Suprapubic skin (tissue), 4 donors: Measurements from ENCODE around the gene STRIT1. TPM values are rescaled to one million over a fixed set of nuclear protein-coding genes. Genes with fewer than 3 reads are reported as not detected.

Experiments
- DNase-seq, 2 donors: peaks; one replicate each; pipeline ENCODE4 v3.0.0-alpha.2; 2019; ENCODE audit warnings: low spot score in 2 of 2
- H3K27ac ChIP-seq: fragments of 200-600 bp; sonication (generic); one replicate; pipeline ENCODE4 v1.5.1; 2019
- H3K27me3 ChIP-seq: fragments of 200-600 bp; sonication (generic); one replicate; pipeline ENCODE4 v1.5.1; 2019
- H3K36me3 ChIP-seq: fragments of 200-600 bp; sonication (generic); one replicate; pipeline ENCODE4 v1.5.1; 2019
- H3K4me1 ChIP-seq: fragments of 200-600 bp; sonication (generic); one replicate; pipeline ENCODE4 v1.5.1; 2019
- H3K4me3 ChIP-seq: fragments of 200-600 bp; sonication (generic); one replicate; pipeline ENCODE4 v1.5.1; 2019; ENCODE audit warnings: mild to moderate bottlenecking
- H3K9me3 ChIP-seq: fragments of 200-600 bp; sonication (generic); one replicate; pipeline ENCODE4 v1.5.1; 2019
- CTCF ChIP-seq, 2 donors: fragments of 200-600 bp in 1 of 2; fragments of 450-650 bp in 1 of 2; sonication (generic) in 1 of 2; IDR thresholded peaks; one replicate each; pipeline ENCODE4 v1.5.1; 2016 to 2019; ENCODE audit warnings: antibody characterized with exemption in 2 of 2, mild to moderate bottlenecking in 1 of 2, moderate library complexity in 1 of 2
- EP300 ChIP-seq: sonication (generic); formaldehyde crosslinking; IDR thresholded peaks from one replicate; pipeline ENCODE4 v1.6.1; 2017; ENCODE audit warnings: antibody characterized with exemption
- POLR2A ChIP-seq, 2 donors: fragments of 450-650 bp; IDR thresholded peaks; one replicate each; pipeline ENCODE4 v1.6.1; 2017; ENCODE audit warnings: antibody characterized with exemption in 2 of 2, mild to moderate bottlenecking in 2 of 2, moderate library complexity in 2 of 2
- POLR2AphosphoS5 ChIP-seq, 3 donors: sonication (generic); formaldehyde crosslinking; IDR thresholded peaks; one replicate each; pipeline ENCODE4 v1.6.1; 2017; ENCODE audit warnings: antibody characterized with exemption in 3 of 3
- WGBS: methylation state at CpG from one replicate; pipeline ENCODE4 v1.1.5; 2018; 5-methylcytosine and 5-hydroxymethylcytosine counted together
- total RNA-seq, 4 donors: library from RNA; depleted of rRNA; stranded (reverse); fragments of >200 nt; gene quantifications; one replicate each; pipeline ENCODE4 v1.1.0, GENCODE V29; 2016

The STRIT1 gene
- total RNA-seq, 4 donors from 2014 or later, result not detected

GRCh38 chr3:155297100-155297499 is 3.6 kb upstream of the STRIT1 start:
- Histone ChIP-seq H3K9me3 (peaks cover 8% of the 10 kb centered on the region), H3K27me3 (no peaks in the 10 kb centered on the region), H3K36me3 (no peaks in the 10 kb centered on the region), H3K4me1 (no peaks in the 10 kb centered on the region), H3K4me3 (no peak overlapping the region), H3K27ac (no peak overlapping the region)
- TF ChIP-seq POLR2AphosphoS5 (IDR thresholded peaks at IDR 0.05) (no peak), POLR2A (IDR thresholded peaks at IDR 0.05) (no peak), EP300 (no peak), CTCF (IDR thresholded peaks at IDR 0.05) (no peak)
- no peak for DNase-seq

GRCh38 chr3:155296413-155296812 is 2.9 kb upstream of the STRIT1 start:
- Histone ChIP-seq H3K27me3 (no peaks in the 10 kb centered on the region), H3K36me3 (no peaks in the 10 kb centered on the region), H3K27ac (no peak overlapping the region), H3K4me1 (no peaks in the 10 kb centered on the region), H3K9me3 (peaks cover 8% of the 10 kb centered on the region), H3K4me3 (no peak overlapping the region)
- TF ChIP-seq EP300, result no peak
- TF ChIP-seq CTCF (IDR thresholded peaks at IDR 0.05), result no peak
- TF ChIP-seq POLR2A (IDR thresholded peaks at IDR 0.05), result no peak
- TF ChIP-seq POLR2AphosphoS5 (IDR thresholded peaks at IDR 0.05), result no peak
- DNase-seq, result no peak

- no peak for TF ChIP-seq EP300
- no peak for TF ChIP-seq CTCF (IDR thresholded peaks at IDR 0.05)
- no peak for TF ChIP-seq POLR2AphosphoS5 (IDR thresholded peaks at IDR 0.05)
- no peak for TF ChIP-seq POLR2A (IDR thresholded peaks at IDR 0.05)
- no peaks in the 10 kb centered on the region for H3K27me3 ChIP-seq
- H3K36me3 ChIP-seq, result no peaks in the 10 kb centered on the region
- peaks cover 4% of the 10 kb centered on the region for H3K9me3 ChIP-seq
- no peak for DNase-seq
- H3K4me3 ChIP-seq, result no peak overlapping the region
- no peak overlapping the region for H3K27ac ChIP-seq
- no peaks in the 10 kb centered on the region for H3K4me1 ChIP-seq
- 94% methylated on average over 2 of the region's 2 CpGs for WGBS
Observed at GRCh38 chr3:155292693-155293092, 790 bp downstream of the STRIT1 start.

GRCh38 chr3:155292133-155292532 is 1.4 kb downstream of the STRIT1 start:
- Histone ChIP-seq H3K4me3 (no peak overlapping the region), H3K27me3 (no peaks in the 10 kb centered on the region), H3K4me1 (no peaks in the 10 kb centered on the region), H3K9me3 (no peaks in the 10 kb centered on the region), H3K27ac (no peak overlapping the region), H3K36me3 (no peaks in the 10 kb centered on the region)
- no peak for DNase-seq
- TF ChIP-seq POLR2A (IDR thresholded peaks at IDR 0.05) (no peak), CTCF (IDR thresholded peaks at IDR 0.05) (no peak), EP300 (no peak), POLR2AphosphoS5 (IDR thresholded peaks at IDR 0.05) (no peak)
- WGBS, result 53% methylated on average over 1 of the region's 1 CpG

GRCh38 chr3:155286736-155287135 is 6.7 kb downstream of the STRIT1 start:
- TF ChIP-seq POLR2A (IDR thresholded peaks at IDR 0.05) (no peak), POLR2AphosphoS5 (IDR thresholded peaks at IDR 0.05) (no peak), EP300 (no peak), CTCF (IDR thresholded peaks at IDR 0.05) (no peak)
- Histone ChIP-seq H3K27me3 (no peaks in the 10 kb centered on the region), H3K4me3 (no peak overlapping the region), H3K36me3 (no peaks in the 10 kb centered on the region), H3K9me3 (no peaks in the 10 kb centered on the region), H3K27ac (no peak overlapping the region), H3K4me1 (no peaks in the 10 kb centered on the region)
- WGBS, result 92% methylated on average over 2 of the region's 2 CpGs
- no peak for DNase-seq
